IMR-90 (cell line): Measurements from ENCODE around the gene MEF2D. TPM values are rescaled to one million over a fixed set of nuclear protein-coding genes. Genes with fewer than 3 reads are reported as not detected.

Source experiments
- ATAC-seq: fragments of 200-7000 bp; cut with Tn5 transposase; 2 replicates; pipeline ENCODE4 v1.9.1; 2020; ENCODE audit warnings: low read depth, mild to moderate bottlenecking, moderate library complexity
- BruUV-seq: library from RNA; stranded (reverse); fragments of 400-500 nt; replicated peaks from 2 replicates; lab custom pipeline; 2021; lab: Mats Ljungman, UMichigan
- CTCF ChIA-PET: fragments of 300-600 bp; formaldehyde crosslinking; extraction: SDS; loops from one replicate; lab custom pipeline; 2021; ENCODE audit warnings: antibody characterized with exemption; lab: Yijun Ruan, JAX
- POLR2A ChIA-PET: fragments of 300-600 bp; sonication (Branson Sonifier 250); formaldehyde crosslinking; loops from one replicate; lab custom pipeline; 2022; ENCODE audit warnings: antibody characterized with exemption; ENCODE audit not compliant: unreplicated experiment; lab: Charles Lee
- DNase-seq: peaks from one replicate; pipeline ENCODE4 v3.0.0; 2013
- H2AFZ ChIP-seq: replicated peaks from 2 replicates; pipeline ENCODE3; 2013; ENCODE audit warnings: low read length, mild to moderate bottlenecking; ENCODE audit not compliant: poor library complexity
- H2AK5ac ChIP-seq: 2 replicates; pipeline ENCODE4 v1.6.1; 2013; ENCODE audit warnings: low read depth, low read length, inconsistent platforms
- H2AK9ac ChIP-seq: replicated peaks from 2 replicates; pipeline ENCODE3; 2013; ENCODE audit warnings: mild to moderate bottlenecking, low read depth, low read length, moderate library complexity; ENCODE audit not compliant: poor library complexity
- H2BK120ac ChIP-seq: 2 replicates; pipeline ENCODE4 v1.6.1; 2013; ENCODE audit warnings: low read depth, low read length, inconsistent platforms
- H2BK15ac ChIP-seq: 3 replicates; pipeline ENCODE4 v1.6.1; 2013; ENCODE audit warnings: low read depth, low read length, inconsistent platforms
- H2BK20ac ChIP-seq: 2 replicates; pipeline ENCODE4 v1.6.1; 2013; ENCODE audit warnings: low read depth, mild to moderate bottlenecking, inconsistent platforms, low read length, moderate library complexity
- H2BK5ac ChIP-seq: 2 replicates; pipeline ENCODE4 v1.6.1; 2013; ENCODE audit warnings: mild to moderate bottlenecking, low read depth, low read length, inconsistent platforms; ENCODE audit not compliant: poor library complexity, severe bottlenecking
- H3K14ac ChIP-seq: replicated peaks from 2 replicates; pipeline ENCODE4 v1.6.1; 2013; ENCODE audit warnings: low read depth, low read length, inconsistent platforms
- H3K18ac ChIP-seq: 2 replicates; pipeline ENCODE4 v1.6.1; 2013; ENCODE audit warnings: low read depth, low read length, control low read depth
- H3K23ac ChIP-seq: 2 replicates; pipeline ENCODE4 v1.6.1; 2013; ENCODE audit warnings: low read depth, low read length, inconsistent platforms
- H3K27ac ChIP-seq: 2 replicates; pipeline ENCODE4 v1.5.1; 2013; ENCODE audit warnings: mild to moderate bottlenecking, control low read depth, low read length; ENCODE audit not compliant: insufficient read depth
- H3K27me3 ChIP-seq: 2 replicates; pipeline ENCODE4 v1.6.1; 2013; ENCODE audit warnings: low read length; ENCODE audit not compliant: control insufficient read depth, insufficient read depth
- H3K36me3 ChIP-seq: 2 replicates; pipeline ENCODE4 v1.6.1; 2013; ENCODE audit warnings: low read length, mixed read lengths; ENCODE audit not compliant: control insufficient read depth, insufficient read depth
- H3K4ac ChIP-seq: 2 replicates; pipeline ENCODE4 v1.6.1; 2013; ENCODE audit warnings: low read depth, low read length, inconsistent platforms
- H3K4me1 ChIP-seq: 2 replicates; pipeline ENCODE4 v1.6.1; 2013; ENCODE audit warnings: low read length, mixed read lengths; ENCODE audit not compliant: control insufficient read depth, insufficient read depth
- H3K4me2 ChIP-seq: 2 replicates; pipeline ENCODE4 v1.6.1; 2013; ENCODE audit warnings: low read depth, mild to moderate bottlenecking, control low read depth, low read length, moderate library complexity
- H3K4me3 ChIP-seq: 2 replicates; pipeline ENCODE4 v1.5.1; 2013; ENCODE audit warnings: low read depth, mild to moderate bottlenecking, control low read depth, low read length, moderate library complexity; ENCODE audit not compliant: insufficient read depth
- H3K56ac ChIP-seq: 2 replicates; pipeline ENCODE4 v1.6.1; 2013; ENCODE audit warnings: low read length, inconsistent platforms; ENCODE audit not compliant: insufficient read depth; ENCODE audit errors: extremely low read depth
- H3K79me1 ChIP-seq, 2 experiments: 2 replicates each; pipeline ENCODE4 v1.6.1; 2013; ENCODE audit warnings: low read length in 2 of 2, inconsistent platforms in 1 of 2, low read depth in 1 of 2
- H3K9ac ChIP-seq: 2 replicates; pipeline ENCODE4 v1.6.1; 2013; ENCODE audit warnings: low read depth, low read length, control low read depth
- H3K9me1 ChIP-seq: 2 replicates; pipeline ENCODE4 v1.6.1; 2013; ENCODE audit warnings: low read length, inconsistent platforms; ENCODE audit not compliant: insufficient read depth
- H3K9me3 ChIP-seq: 2 replicates; pipeline ENCODE4 v1.6.1; 2013; ENCODE audit warnings: low read length; ENCODE audit not compliant: control insufficient read depth, insufficient read depth
- H4K20me1 ChIP-seq: 2 replicates; pipeline ENCODE4 v1.6.1; 2013; ENCODE audit warnings: low read length, inconsistent platforms; ENCODE audit not compliant: insufficient read depth
- H4K5ac ChIP-seq: 2 replicates; pipeline ENCODE4 v1.6.1; 2013; ENCODE audit warnings: mild to moderate bottlenecking, low read depth, low read length, control low read depth
- H4K8ac ChIP-seq, 2 experiments: 2 replicates each; pipeline ENCODE4 v1.6.1; 2013; ENCODE audit warnings: low read depth in 2 of 2, low read length in 2 of 2, control low read depth in 1 of 2, inconsistent platforms in 1 of 2
- H4K91ac ChIP-seq: 2 replicates; pipeline ENCODE4 v1.6.1; 2013; ENCODE audit warnings: low read depth, low read length, inconsistent platforms; ENCODE audit not compliant: insufficient read depth
- BHLHE40 ChIP-seq: fragments of 150-350 bp; IDR thresholded peaks from 2 replicates; pipeline ENCODE4 v1.6.1; 2016; ENCODE audit warnings: mild to moderate bottlenecking, low read depth, low read length
- CEBPB ChIP-seq: IDR thresholded peaks from 2 replicates; pipeline ENCODE4 v1.6.1; 2012; ENCODE audit warnings: low read depth, low read length, improper control_type of control experiment
- CHD1 ChIP-seq: IDR thresholded peaks from 2 replicates; pipeline ENCODE4 v1.6.1; 2012; ENCODE audit warnings: low read depth, low read length, improper control_type of control experiment
- CTCF ChIP-seq: conservative IDR thresholded peaks from 2 replicates; pipeline ENCODE4 v1.5.1; 2012; ENCODE audit warnings: mild to moderate bottlenecking, low read depth, low read length, improper control_type of control experiment
- ELK1 ChIP-seq: fragments of 150-350 bp; IDR thresholded peaks from 2 replicates; pipeline ENCODE4 v1.6.1; 2016; ENCODE audit warnings: low read depth, mild to moderate bottlenecking, low read length, moderate library complexity, borderline replicate concordance
- FOS ChIP-seq: fragments of 150-350 bp; IDR thresholded peaks from 2 replicates; pipeline ENCODE4 v1.6.1; 2016; ENCODE audit warnings: low read depth, low read length
- MAFK ChIP-seq: IDR thresholded peaks from 2 replicates; pipeline ENCODE4 v1.6.1; 2012; ENCODE audit warnings: low read depth, low read length, improper control_type of control experiment
- MAZ ChIP-seq: IDR thresholded peaks from 2 replicates; pipeline ENCODE4 v1.6.1; 2012; ENCODE audit warnings: low read depth, mild to moderate bottlenecking, low read length, improper control_type of control experiment, moderate library complexity, borderline replicate concordance
- MXI1 ChIP-seq: IDR thresholded peaks from 2 replicates; pipeline ENCODE4 v1.6.1; 2012; ENCODE audit warnings: low read depth, mild to moderate bottlenecking, low read length, moderate library complexity, borderline replicate concordance
- NFE2L2 ChIP-seq: fragments of 150-350 bp; IDR thresholded peaks from 2 replicates; pipeline ENCODE4 v1.6.1; 2016; ENCODE audit warnings: low read depth, mild to moderate bottlenecking, low read length
- POLR2A ChIP-seq: IDR thresholded peaks from 2 replicates; pipeline ENCODE4 v1.6.1; 2012; ENCODE audit warnings: mild to moderate bottlenecking, low read depth, low read length
- RAD21 ChIP-seq: IDR thresholded peaks from 2 replicates; pipeline ENCODE4 v1.6.1; 2012; ENCODE audit warnings: low read length, improper control_type of control experiment
- RCOR1 ChIP-seq: IDR thresholded peaks from 2 replicates; pipeline ENCODE4 v1.6.1; 2012; ENCODE audit warnings: mild to moderate bottlenecking, low read length, improper control_type of control experiment; ENCODE audit not compliant: insufficient replicate concordance
- RFX5 ChIP-seq: IDR thresholded peaks from 2 replicates; pipeline ENCODE4 v1.8.0; 2012; ENCODE audit warnings: low read depth, mild to moderate bottlenecking, low read length, moderate library complexity
- SMC3 ChIP-seq: fragments of 150-350 bp; IDR thresholded peaks from 2 replicates; pipeline ENCODE4 v1.6.1; 2016; ENCODE audit warnings: low read depth, mild to moderate bottlenecking, antibody characterized with exemption, low read length, moderate library complexity
- USF2 ChIP-seq: fragments of 150-350 bp; IDR thresholded peaks from 2 replicates; pipeline ENCODE4 v1.6.1; 2017; ENCODE audit warnings: mild to moderate bottlenecking, antibody characterized with exemption, low read length, low read depth
- dilution Hi-C: fragments of 300-500 bp; cut with HindIII; formaldehyde crosslinking; loops from one replicate; pipeline ENCODE4 v1.14.3; 2018; ENCODE audit warnings: low sequenced_read_pairs; ENCODE audit not compliant: unreplicated experiment
- in situ Hi-C: fragments of 300-500 bp; cut with MboI; formaldehyde crosslinking; loops from 3 replicates; pipeline ENCODE4 v1.14.3; 2019; ENCODE audit warnings: low sequenced_read_pairs, inconsistent platforms, mixed read lengths
- intact Hi-C: fragments of 100-400 bp; cut with micrococcal nuclease; formaldehyde crosslinking; loops from 2 replicates; pipeline ENCODE4 v1.10.0; 2022
- polyA plus RNA-seq, 3 experiments: library from polyadenylated mRNA; depleted of rRNA; stranded (reverse); fragments of >200 nt; gene quantifications; 2 replicates each; pipeline ENCODE4 v1.2.3, GENCODE V29; 2012; ENCODE audit warnings: low replicate concordance in 1 of 3
- total RNA-seq: library from RNA; depleted of rRNA; stranded (reverse); fragments of >200 nt; gene quantifications from 2 replicates; pipeline ENCODE4 v1.2.3, GENCODE V29; 2012

MEF2D gene
- total and polyA plus RNA-seq, 2 of the 4 experiments (the other 2 are of a cell fraction), result 2.9 to 20.0 TPM

GRCh38 chr1:156522443-156522970, 21.9 kb upstream of the MEF2D start:
- no peaks in the 10 kb centered on the region for H3K9me1 ChIP-seq
- no peak overlapping the region for H3K4ac ChIP-seq
- H2AK5ac ChIP-seq, result no peak overlapping the region
- no peak overlapping the region for H3K4me3 ChIP-seq
- TF ChIP-seq FOS (no peak), MAZ (no peak), CEBPB (no peak), BHLHE40 (no peak), RFX5 (no peak), RAD21 (no peak), CTCF (no peak), MAFK (no peak), CHD1 (no peak), NFE2L2 (no peak), MXI1 (no peak), USF2 (no peak), POLR2A (no peak), SMC3 (no peak), RCOR1 (no peak), ELK1 (no peak)
- H3K56ac ChIP-seq, result no peak overlapping the region
- no peak overlapping the region for H2BK20ac ChIP-seq
- CTCF ChIA-PET, result no interaction called here
- H4K91ac ChIP-seq, result no peak overlapping the region
- no peaks in the 10 kb centered on the region for H3K9me3 ChIP-seq
- H3K36me3 ChIP-seq, result 0 out of 2 replicates have a peak, but pooled peaks cover 3% of the 10 kb centered on the region
- no peak overlapping the region for H3K9ac ChIP-seq
- POLR2A ChIA-PET, result no interaction called here
- no peaks in the 10 kb centered on the region for H3K27me3 ChIP-seq
- no TSS peak for BruUV-seq
- no peaks in the 10 kb centered on the region for H3K79me1 ChIP-seq
- DNase-seq, result no peak
- no peaks in the 10 kb centered on the region for H3K4me1 ChIP-seq
- dilution Hi-C loops (no loop called here), in situ Hi-C loops (no loop called here), intact Hi-C loops (no loop called here)
- H3K4me2 ChIP-seq, result no peak overlapping the region
- 0 out of 2 replicates have a peak overlapping the region, but pooled peaks have one; percentile 71 for H3K14ac ChIP-seq
- no peak overlapping the region for H2BK15ac ChIP-seq
- no peak overlapping the region for H3K27ac ChIP-seq
- no peak overlapping the region for H3K23ac ChIP-seq
- H4K8ac ChIP-seq, result no peak overlapping the region
- H4K20me1 ChIP-seq, result no peaks in the 10 kb centered on the region
- H3K18ac ChIP-seq, result no peak overlapping the region
- H2BK5ac ChIP-seq, result no peak overlapping the region
- no peak overlapping the region for H2AK9ac ChIP-seq
- H2BK120ac ChIP-seq, result no peak overlapping the region
- no peak overlapping the region for H4K5ac ChIP-seq
- H2AFZ ChIP-seq, result no peak overlapping the region
- no peak for ATAC-seq
